A673 (cell line): ENCODE results near the gene MAML3. TPM values are rescaled to one million over a fixed set of nuclear protein-coding genes. Genes with fewer than 3 reads are reported as not detected.
A peak's percentile ranks its signal among the peaks of the same experiment; 100 is the strongest.

Experiments
- BruUV-seq: library from RNA; stranded (reverse); fragments of 400-500 nt; replicated peaks from 2 replicates; lab custom pipeline; 2021; lab: Mats Ljungman, UMichigan
- CTCF ChIA-PET: fragments of 300-600 bp; sonication (Branson Sonifier 250); formaldehyde crosslinking; loops from one replicate; lab custom pipeline; 2022; ENCODE audit warnings: antibody characterized with exemption; lab: Charles Lee
- POLR2A ChIA-PET: fragments of 300-600 bp; sonication (Branson Sonifier 250); formaldehyde crosslinking; loops from one replicate; lab custom pipeline; 2022; ENCODE audit warnings: antibody characterized with exemption; ENCODE audit not compliant: low non-redundant PET; lab: Charles Lee
- DNase-seq: peaks from one replicate; pipeline ENCODE4 v3.0.0-alpha.2; 2015; ENCODE audit warnings: low spot score
- H3K27ac ChIP-seq: fragments of 200-600 bp; sonication (generic); 2 replicates; pipeline ENCODE4 v1.5.1; 2016; ENCODE audit warnings: mixed run types, low read depth, mild to moderate bottlenecking, mixed read lengths, antibody characterized with exemption, low read length; ENCODE audit not compliant: poor library complexity, severe bottlenecking
- H3K27me3 ChIP-seq: fragments of 200-600 bp; sonication (generic); replicated peaks from 2 replicates; pipeline ENCODE4 v1.6.1; 2017; ENCODE audit warnings: mixed run types, low read depth, mild to moderate bottlenecking, mixed read lengths, antibody characterized with exemption, low read length; ENCODE audit not compliant: insufficient read depth, poor library complexity
- H3K36me3 ChIP-seq: fragments of 200-600 bp; sonication (generic); 2 replicates; pipeline ENCODE4 v1.6.1; 2016; ENCODE audit warnings: mixed run types, mild to moderate bottlenecking, mixed read lengths, antibody characterized with exemption, low read length; ENCODE audit not compliant: insufficient read depth, poor library complexity, severe bottlenecking
- H3K4me1 ChIP-seq: fragments of 200-600 bp; sonication (generic); 2 replicates; pipeline ENCODE4 v1.6.1; 2017; ENCODE audit warnings: mixed run types, mild to moderate bottlenecking, mixed read lengths, antibody characterized with exemption, low read length; ENCODE audit not compliant: insufficient read depth, poor library complexity, severe bottlenecking
- H3K4me3 ChIP-seq: fragments of 200-600 bp; sonication (generic); 2 replicates; pipeline ENCODE4 v1.5.1; 2016; ENCODE audit warnings: low read depth, mixed run types, mild to moderate bottlenecking, mixed read lengths, low read length; ENCODE audit not compliant: poor library complexity, severe bottlenecking
- H3K9me3 ChIP-seq: fragments of 200-600 bp; sonication (generic); 2 replicates; pipeline ENCODE4 v1.6.1; 2016; ENCODE audit warnings: mixed run types, low read depth, mild to moderate bottlenecking, mixed read lengths, antibody characterized with exemption, low read length; ENCODE audit not compliant: poor library complexity, severe bottlenecking
- EZH2 ChIP-seq: fragments of 200-600 bp; sonication (generic); IDR thresholded peaks from 2 replicates; pipeline ENCODE4 v1.6.1; 2017; ENCODE audit warnings: borderline replicate concordance, low read depth, mild to moderate bottlenecking, mixed read lengths, antibody characterized with exemption, low read length; ENCODE audit not compliant: poor library complexity, severe bottlenecking
- intact Hi-C: fragments of 100-400 bp; cut with micrococcal nuclease; formaldehyde crosslinking; loops from one replicate; pipeline ENCODE4 v1.10.0; 2022; ENCODE audit not compliant: unreplicated experiment
- total RNA-seq: library from RNA; stranded (reverse); gene quantifications from 2 replicates; pipeline ENCODE4 v1.2.3, GENCODE V29; 2021
- TF ChIP-seq, protein P1 (sequence below): fragments of 300-800, 200-600 bp; sonication (generic); conservative IDR thresholded peaks from 2 replicates; pipeline ENCODE4 v1.5.1; 2017; ENCODE audit warnings: low read depth, mild to moderate bottlenecking, antibody characterized with exemption, low read length, moderate library complexity, mixed read lengths

MAML3 gene
- total RNA-seq, 1 experiment from 2014 or later = 3.7 TPM

DNA sequence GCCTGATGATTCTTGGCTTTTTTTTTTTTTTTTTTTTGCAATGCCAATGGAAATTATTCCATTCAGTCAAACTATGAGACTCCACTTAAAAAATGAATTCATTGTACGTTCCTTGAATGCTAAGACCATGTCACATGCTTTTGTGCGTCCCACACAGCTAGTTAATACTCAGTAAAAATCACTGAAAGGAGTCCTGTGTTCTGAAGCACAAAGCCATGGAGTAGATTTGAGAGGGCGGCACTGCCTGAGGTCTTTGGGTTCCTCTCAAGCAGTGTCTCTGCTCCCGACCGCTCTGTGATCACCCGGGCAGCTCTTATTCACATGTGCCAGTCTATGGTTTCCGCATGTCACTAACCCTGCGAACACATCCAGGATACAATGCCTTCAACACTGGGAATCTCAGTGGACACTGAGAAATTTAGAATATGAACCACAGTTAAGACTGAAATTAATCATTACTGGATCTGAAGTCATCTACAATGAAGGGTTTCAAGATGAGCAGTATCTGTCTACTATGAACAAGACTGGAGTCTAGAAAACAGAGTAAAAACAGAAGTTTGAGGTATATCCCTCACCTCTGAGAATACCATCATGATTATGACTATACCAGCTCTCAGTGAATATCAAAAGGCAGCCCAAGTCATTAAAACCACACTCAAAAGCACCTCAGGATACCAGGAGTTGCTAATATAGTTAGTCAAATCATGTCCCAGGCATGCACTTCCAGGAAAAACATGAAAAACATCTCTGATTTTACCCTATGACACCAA lies 295.4 kb downstream of the MAML3 start:
- Histone ChIP-seq H3K27me3 (no peaks in the 10 kb centered on the region), H3K4me3 (no peak overlapping the region), H3K27ac (no peak overlapping the region), H3K9me3 (no peaks in the 10 kb centered on the region), H3K4me1 (peaks cover 12% of the 10 kb centered on the region), H3K36me3 (no peaks in the 10 kb centered on the region)
- DNase-seq = no peak
- no peak for TF ChIP-seq EZH2
- TF ChIP-seq, protein P1, sequence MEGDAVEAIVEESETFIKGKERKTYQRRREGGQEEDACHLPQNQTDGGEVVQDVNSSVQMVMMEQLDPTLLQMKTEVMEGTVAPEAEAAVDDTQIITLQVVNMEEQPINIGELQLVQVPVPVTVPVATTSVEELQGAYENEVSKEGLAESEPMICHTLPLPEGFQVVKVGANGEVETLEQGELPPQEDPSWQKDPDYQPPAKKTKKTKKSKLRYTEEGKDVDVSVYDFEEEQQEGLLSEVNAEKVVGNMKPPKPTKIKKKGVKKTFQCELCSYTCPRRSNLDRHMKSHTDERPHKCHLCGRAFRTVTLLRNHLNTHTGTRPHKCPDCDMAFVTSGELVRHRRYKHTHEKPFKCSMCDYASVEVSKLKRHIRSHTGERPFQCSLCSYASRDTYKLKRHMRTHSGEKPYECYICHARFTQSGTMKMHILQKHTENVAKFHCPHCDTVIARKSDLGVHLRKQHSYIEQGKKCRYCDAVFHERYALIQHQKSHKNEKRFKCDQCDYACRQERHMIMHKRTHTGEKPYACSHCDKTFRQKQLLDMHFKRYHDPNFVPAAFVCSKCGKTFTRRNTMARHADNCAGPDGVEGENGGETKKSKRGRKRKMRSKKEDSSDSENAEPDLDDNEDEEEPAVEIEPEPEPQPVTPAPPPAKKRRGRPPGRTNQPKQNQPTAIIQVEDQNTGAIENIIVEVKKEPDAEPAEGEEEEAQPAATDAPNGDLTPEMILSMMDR = no peak
- intact Hi-C loops = no loop called here
- ChIA-PET CTCF (no interaction called here), POLR2A (no interaction called here)
- no TSS peak for BruUV-seq

DNA sequence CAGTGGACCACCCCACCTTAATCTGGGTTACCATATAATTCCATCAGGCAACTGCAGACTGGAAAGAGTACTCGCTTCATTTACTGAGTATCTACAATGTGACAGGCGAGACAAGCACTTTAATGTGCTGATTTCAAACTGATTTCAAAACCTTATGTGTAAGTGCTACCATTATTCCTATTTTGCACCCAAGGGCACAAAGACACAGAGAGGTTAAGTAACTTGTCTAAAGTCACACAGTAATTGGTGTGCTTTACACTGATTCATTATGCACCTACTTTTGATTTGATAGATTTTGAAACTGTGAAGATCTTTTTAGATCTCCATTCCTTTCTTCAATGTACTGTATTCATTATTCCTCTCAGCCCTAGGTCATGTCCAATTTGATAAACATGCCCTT lies 296.0 kb downstream of the MAML3 start:
- ChIA-PET POLR2A (interaction anchor here (0.7 kb wide), 1 partner anchor 145 kb away, joined by 6 read pairs; no protein-coding TSS in a partner anchor), CTCF (no interaction called here)
- no peak for TF ChIP-seq EZH2
- TF ChIP-seq, protein P1 = no peak
- H3K4me3 ChIP-seq = no peak overlapping the region
- BruUV-seq = no TSS peak
- H3K27me3 ChIP-seq = no peaks in the 10 kb centered on the region
- no peak overlapping the region for H3K27ac ChIP-seq
- no peaks in the 10 kb centered on the region for H3K36me3 ChIP-seq
- H3K4me1 ChIP-seq = peaks cover 12% of the 10 kb centered on the region
- intact Hi-C loops = no loop called here
- no peaks in the 10 kb centered on the region for H3K9me3 ChIP-seq
- no peak for DNase-seq

DNA sequence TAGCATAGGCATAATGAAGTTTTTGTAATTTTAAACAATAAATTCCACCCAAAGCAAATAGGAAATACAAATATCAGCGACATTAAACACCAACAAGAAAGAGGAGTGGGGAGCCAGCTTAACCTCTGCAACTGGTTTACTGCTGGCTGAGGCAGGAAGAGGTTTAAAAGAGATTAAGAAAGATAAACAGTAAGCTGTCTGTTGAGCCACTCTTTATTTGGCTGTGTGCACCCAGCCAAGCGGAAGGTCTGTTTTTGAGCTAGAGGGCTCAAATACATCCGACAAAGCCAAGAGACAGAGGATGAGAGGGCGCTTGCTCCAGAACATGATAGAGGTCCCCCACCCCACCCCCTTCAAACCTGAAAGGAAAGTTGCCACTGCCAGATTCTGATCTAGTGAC lies 297.0 kb downstream of the MAML3 start:
- no TSS peak for BruUV-seq
- intact Hi-C loops = no loop called here
- ChIA-PET POLR2A (interaction anchor here (0.7 kb wide), 1 partner anchor 144 kb away, joined by 6 read pairs; no protein-coding TSS in a partner anchor), CTCF (no interaction called here)
- Histone ChIP-seq H3K27me3 (no peaks in the 10 kb centered on the region), H3K27ac (no peak overlapping the region), H3K9me3 (no peaks in the 10 kb centered on the region), H3K4me1 (peaks cover 12% of the 10 kb centered on the region), H3K4me3 (no peak overlapping the region), H3K36me3 (no peaks in the 10 kb centered on the region)
- TF ChIP-seq, protein P1 = no peak
- no peak for TF ChIP-seq EZH2
- peak; percentile 54 for DNase-seq
